Thyroid gland (tissue), 4 donors: ENCODE results near the gene CIT. TPM values are rescaled to one million over a fixed set of nuclear protein-coding genes. Genes with fewer than 3 reads are reported as not detected.

Experiments
- DNase-seq, 2 donors: peaks; one replicate each; pipeline ENCODE4 v3.0.0-alpha.2; 2019
- H3K27ac ChIP-seq, 3 donors: fragments of 200-600 bp; sonication (generic); 1 replicate in 2 of 3; 2 replicates in 1 of 3; pipeline ENCODE4 v1.5.1; 2016 to 2019; ENCODE audit warnings: mild to moderate bottlenecking in 1 of 3, moderate library complexity in 1 of 3
- H3K27me3 ChIP-seq: fragments of 200-600 bp; sonication (generic); one replicate; pipeline ENCODE4 v1.5.1; 2019
- H3K36me3 ChIP-seq, 2 donors: fragments of 200-600 bp; sonication (generic); one replicate each; pipeline ENCODE4 v1.5.1; 2016 to 2019
- H3K4me1 ChIP-seq, 2 donors: fragments of 200-600 bp; sonication (generic); one replicate each; pipeline ENCODE4 v1.5.1; 2017 to 2019
- H3K4me3 ChIP-seq, 3 donors: fragments of 200-600 bp; sonication (generic); replicated peaks in 1 of 3; 1 replicate in 2 of 3; 2 replicates in 1 of 3; pipeline ENCODE4 v1.5.1; 2016; ENCODE audit warnings: mild to moderate bottlenecking in 1 of 3
- H3K9me3 ChIP-seq: fragments of 200-600 bp; sonication (generic); one replicate; pipeline ENCODE4 v1.5.1; 2017
- CTCF ChIP-seq, 6 experiments: fragments of 200-600 bp in 3 of 6; fragments of 450-650 bp in 3 of 6; sonication (generic) in 3 of 6; IDR thresholded peaks; one replicate each; pipeline ENCODE4 v1.5.1; 2016 to 2019; ENCODE audit warnings: antibody characterized with exemption in 6 of 6, mild to moderate bottlenecking in 2 of 6, inconsistent platforms in 1 of 6, moderate library complexity in 1 of 6
- POLR2A ChIP-seq, 2 donors: fragments of 450-650 bp; IDR thresholded peaks; one replicate each; pipeline ENCODE4 v1.6.1; 2017; ENCODE audit warnings: antibody characterized with exemption in 2 of 2, mild to moderate bottlenecking in 2 of 2, moderate library complexity in 1 of 2
- WGBS, 2 donors: methylation state at CpG; one replicate each; pipeline ENCODE4 v1.1.5; 2017; 5-methylcytosine and 5-hydroxymethylcytosine counted together
- intact Hi-C: fragments of 100-400 bp; cut with DNase I; formaldehyde crosslinking; loops from one replicate; pipeline ENCODE4 v1.15.1; 2023
- total RNA-seq, 4 donors: library from RNA; depleted of rRNA; stranded (reverse); fragments of >200 nt; gene quantifications; one replicate each; pipeline ENCODE4 v1.2.3, GENCODE V29; 2016

Gene CIT
- total RNA-seq: 1 to 10 TPM; 1.8 to 9.1 (median 6.4) TPM

GRCh38 chr12:119876761-119877638 is at the start of gene CIT:
Gene CIT, minus strand, starts transcription at chr12:119877320. Its CDS starts 1,152 bp downstream, at chr12:119876168.
- WGBS, 2 donors: 1% methylated on average over 20 to 31 of the region's 56 CpGs
- Histone ChIP-seq H3K4me3 (peak within 1 kb of the TSS; percentile 31 to 79 (median 62)), H3K27me3 (no peaks in the 10 kb centered on the region), H3K36me3 (no peaks in the 10 kb centered on the region), H3K4me1 (peaks cover 6 to 9% of the 10 kb centered on the region in 2 donors), H3K27ac (no peak within 1 kb of the TSS), H3K9me3 (no peaks in the 10 kb centered on the region)
- intact Hi-C loops: no loop called here
- peak; percentile 83 to 87 for DNase-seq
- TF ChIP-seq POLR2A (IDR thresholded peaks at IDR 0.05) (no peak), CTCF (IDR thresholded peaks at IDR 0.05) (no peak)

- DNase-seq: no peak
- no peaks in the 10 kb centered on the region for H3K9me3 ChIP-seq
- no peaks in the 10 kb centered on the region for H3K36me3 ChIP-seq
- TF ChIP-seq CTCF (IDR thresholded peaks at IDR 0.05): no peak
- TF ChIP-seq POLR2A (IDR thresholded peaks at IDR 0.05): no peak
- H3K4me3 ChIP-seq: no peak overlapping the region
- intact Hi-C loops: no loop called here
- H3K27me3 ChIP-seq: no peaks in the 10 kb centered on the region
- H3K4me1 ChIP-seq: no peaks in the 10 kb centered on the region
- H3K27ac ChIP-seq: no peak overlapping the region
Measured at GRCh38 chr12:119925269-119925668, 48.1 kb upstream of the CIT start.

GRCh38 chr12:119920064-119920463 is 42.9 kb upstream of the CIT start:
- no peaks in the 10 kb centered on the region for H3K4me1 ChIP-seq
- H3K4me3 ChIP-seq: no peak overlapping the region
- H3K36me3 ChIP-seq: no peaks in the 10 kb centered on the region
- intact Hi-C loops: no loop called here
- H3K27me3 ChIP-seq: no peaks in the 10 kb centered on the region
- H3K27ac ChIP-seq: no peak overlapping the region
- no peak for DNase-seq
- no peaks in the 10 kb centered on the region for H3K9me3 ChIP-seq
- no peak for TF ChIP-seq POLR2A (IDR thresholded peaks at IDR 0.05)
- TF ChIP-seq CTCF (IDR thresholded peaks at IDR 0.05): no peak
- 93 to 94% methylated on average over 6 of the region's 6 CpGs for WGBS, 2 donors

- Histone ChIP-seq H3K36me3 (no peaks in the 10 kb centered on the region), H3K4me1 (no peaks in the 10 kb centered on the region), H3K27ac (no peak overlapping the region), H3K27me3 (no peaks in the 10 kb centered on the region), H3K9me3 (no peaks in the 10 kb centered on the region), H3K4me3 (no peak overlapping the region)
- DNase-seq: no peak
- 86 to 87% methylated on average over 13 of the region's 13 CpGs for WGBS, 2 donors
- intact Hi-C loops: no loop called here
- no peak for TF ChIP-seq CTCF (IDR thresholded peaks at IDR 0.05)
- TF ChIP-seq POLR2A (IDR thresholded peaks at IDR 0.05): no peak
Measured at GRCh38 chr12:119915894-119916510, 38.9 kb upstream of the CIT start.

GRCh38 chr12:119914666-119915065 is 37.5 kb upstream of the CIT start:
- intact Hi-C loops: no loop called here
- no peaks in the 10 kb centered on the region for H3K4me1 ChIP-seq
- H3K27ac ChIP-seq: no peak overlapping the region
- H3K4me3 ChIP-seq: no peak overlapping the region
- H3K36me3 ChIP-seq: no peaks in the 10 kb centered on the region
- no peak for DNase-seq
- no peaks in the 10 kb centered on the region for H3K27me3 ChIP-seq
- H3K9me3 ChIP-seq: no peaks in the 10 kb centered on the region
- TF ChIP-seq POLR2A (IDR thresholded peaks at IDR 0.05) (no peak), CTCF (IDR thresholded peaks at IDR 0.05) (no peak)
- 3 to 16% methylated on average over 1 of the region's 1 CpG for WGBS, 2 donors
